Panc1 (cell line): Measurements from ENCODE around the gene EPHA8. TPM values are rescaled to one million over a fixed set of nuclear protein-coding genes. Genes with fewer than 3 reads are reported as not detected.

Source experiments
- ATAC-seq: fragments of 200-7000 bp; cut with Tn5 transposase; 2 replicates; pipeline ENCODE4 v1.9.1; 2020; ENCODE audit warnings: mild to moderate bottlenecking, moderate library complexity
- BruUV-seq: library from RNA; stranded (reverse); fragments of 400-500 nt; replicated peaks from 2 replicates; lab custom pipeline; 2021; lab: Mats Ljungman, UMichigan
- CTCF ChIA-PET: fragments of 300-600 bp; sonication (Branson Sonifier 250); formaldehyde crosslinking; loops from one replicate; lab custom pipeline; 2022; ENCODE audit warnings: antibody characterized with exemption; lab: Charles Lee
- POLR2A ChIA-PET: fragments of 300-600 bp; sonication (Branson Sonifier 250); formaldehyde crosslinking; loops from one replicate; lab custom pipeline; 2022; ENCODE audit warnings: antibody characterized with exemption; lab: Charles Lee
- DNase-seq: peaks from one replicate; pipeline ENCODE4 v3.0.0-alpha.2; 2010; ENCODE audit warnings: low read depth, low spot score
- H3K27ac ChIP-seq: 2 replicates; pipeline ENCODE4 v1.5.1; 2011; ENCODE audit warnings: mild to moderate bottlenecking, low read length, inconsistent platforms
- H3K27me3 ChIP-seq: fragments of 200-500 bp; sonication (Bioruptor generic); 2 replicates; pipeline ENCODE4 v1.6.0; 2014; ENCODE audit warnings: low read length, inconsistent platforms; ENCODE audit not compliant: control insufficient read depth, insufficient read depth
- H3K36me3 ChIP-seq: fragments of 200-500 bp; sonication (Bioruptor generic); 2 replicates; pipeline ENCODE4 v1.5.1; 2014; ENCODE audit warnings: inconsistent platforms, mild to moderate bottlenecking, low read length, moderate library complexity; ENCODE audit not compliant: control insufficient read depth, insufficient read depth
- H3K4me1 ChIP-seq: 2 replicates; pipeline ENCODE4 v1.5.1; 2011; ENCODE audit warnings: inconsistent platforms, mild to moderate bottlenecking, low read length, moderate library complexity; ENCODE audit not compliant: control insufficient read depth, insufficient read depth
- H3K4me3 ChIP-seq, 2 experiments: 2 replicates each; pipeline ENCODE4 v1.5.1; 2011 to 2012; ENCODE audit warnings: low read depth in 2 of 2, low read length in 2 of 2, mild to moderate bottlenecking in 2 of 2, inconsistent platforms in 1 of 2, moderate library complexity in 1 of 2
- H3K9me3 ChIP-seq: fragments of 200-500 bp; sonication (Bioruptor generic); 2 replicates; pipeline ENCODE4 v1.5.1; 2014; ENCODE audit warnings: low read depth, mild to moderate bottlenecking, inconsistent platforms, low read length, moderate library complexity; ENCODE audit not compliant: control insufficient read depth, insufficient read depth
- CTCF ChIP-seq: fragments of 450-650 bp; IDR thresholded peaks from 2 replicates; pipeline ENCODE4 v1.5.1; 2017; ENCODE audit warnings: mild to moderate bottlenecking
- POLR2AphosphoS5 ChIP-seq: IDR thresholded peaks from 2 replicates; pipeline ENCODE4 v1.6.1; 2012; ENCODE audit warnings: mild to moderate bottlenecking, low read depth, low read length, moderate library complexity
- REST ChIP-seq, 2 experiments: IDR thresholded peaks; 2 replicates each; pipeline ENCODE4 v1.6.1; 2011 to 2012; ENCODE audit warnings: low read depth in 2 of 2, control low read depth in 1 of 2, low read length in 1 of 2, mild to moderate bottlenecking in 1 of 2, moderate library complexity in 1 of 2; ENCODE audit not compliant: insufficient read depth in 1 of 2
- SIN3A ChIP-seq: IDR thresholded peaks from 2 replicates; pipeline ENCODE4 v1.6.1; 2012; ENCODE audit warnings: low read depth, mild to moderate bottlenecking, low read length, moderate library complexity, borderline replicate concordance; ENCODE audit not compliant: insufficient read depth
- TCF7L2 ChIP-seq: IDR thresholded peaks from 2 replicates; pipeline ENCODE4 v1.6.1; 2011; ENCODE audit warnings: mild to moderate bottlenecking, low read depth, low read length, inconsistent platforms
- in situ Hi-C: cut with HindIII; loops from 2 replicates; pipeline ENCODE4 v1.10.0; 2016; ENCODE audit warnings: low sequenced_read_pairs, low pct_unique_long_range_greater_than_20kb
- intact Hi-C: fragments of 100-400 bp; cut with micrococcal nuclease; formaldehyde crosslinking; loops from one replicate; pipeline ENCODE4 v1.10.0; 2022; ENCODE audit not compliant: unreplicated experiment
- total RNA-seq: library from RNA; stranded (reverse); gene quantifications from one replicate; pipeline ENCODE4 v1.2.1, GENCODE V29; 2021; ENCODE audit not compliant: unreplicated experiment

Gene EPHA8
- total RNA-seq, 1 experiment from 2014 or later = not detected

GRCh38 chr1:22637907-22638445 is 74.7 kb downstream of the EPHA8 start:
- no peaks in the 10 kb centered on the region for H3K36me3 ChIP-seq
- no peak overlapping the region for H3K4me3 ChIP-seq
- no peaks in the 10 kb centered on the region for H3K9me3 ChIP-seq
- ATAC-seq (no peak), DNase-seq (no peak)
- no peak for TF ChIP-seq CTCF
- no peak for TF ChIP-seq SIN3A
- TF ChIP-seq POLR2AphosphoS5 = no peak
- TF ChIP-seq TCF7L2 = no peak
- TF ChIP-seq REST (IDR thresholded peaks at IDR 0.05; ENCODE audit: insufficient read depth in 1 of 2, low read depth in 2 of 2, low read length in 1 of 2) = no peak
- intact Hi-C loops (no loop called here), in situ Hi-C loops (no loop called here)
- no peak overlapping the region for H3K27ac ChIP-seq
- ChIA-PET CTCF (no interaction called here), POLR2A (no interaction called here)
- peaks cover 3% of the 10 kb centered on the region for H3K27me3 ChIP-seq
- BruUV-seq = no TSS peak
- no peaks in the 10 kb centered on the region for H3K4me1 ChIP-seq

GRCh38 chr1:22638476-22639234 is 75.4 kb downstream of the EPHA8 start:
- BruUV-seq = no TSS peak
- Histone ChIP-seq H3K27me3 (peaks cover 3% of the 10 kb centered on the region), H3K4me3 (no peak overlapping the region), H3K9me3 (no peaks in the 10 kb centered on the region), H3K36me3 (no peaks in the 10 kb centered on the region), H3K4me1 (no peaks in the 10 kb centered on the region), H3K27ac (no peak overlapping the region)
- ChIA-PET POLR2A (no interaction called here), CTCF (no interaction called here)
- DNase-seq (no peak), ATAC-seq (no peak)
- in situ Hi-C loops = no loop called here
- TF ChIP-seq CTCF = no peak
- no peak for TF ChIP-seq TCF7L2
- no peak for TF ChIP-seq SIN3A
- TF ChIP-seq REST (IDR thresholded peaks at IDR 0.05; ENCODE audit: insufficient read depth in 1 of 2, low read depth in 2 of 2, low read length in 1 of 2) = no peak
- TF ChIP-seq POLR2AphosphoS5 = no peak
- intact Hi-C loops = no loop called here
